CD14-positive monocyte (primary cell): ENCODE results near the gene LRCH1. TPM values are rescaled to one million over a fixed set of nuclear protein-coding genes. Genes with fewer than 3 reads are reported as not detected.

Source experiments
- DNase-seq, 3 donors: peaks; one replicate each; pipeline ENCODE4 v3.0.0-alpha.2; 2011 to 2022
- H2AFZ ChIP-seq: 2 replicates; pipeline ENCODE4 v1.6.0; 2012; ENCODE audit warnings: mild to moderate bottlenecking, low read depth, low read length, inconsistent platforms; ENCODE audit not compliant: insufficient read depth, poor library complexity, severe bottlenecking
- H3K27ac ChIP-seq, 2 donors: 1 replicate in 1 of 2; 2 replicates in 1 of 2; pipeline ENCODE4 v1.5.1; 2012 to 2013; ENCODE audit warnings: low read length in 2 of 2, control low read depth in 1 of 2, inconsistent platforms in 1 of 2, low read depth in 1 of 2, mild to moderate bottlenecking in 1 of 2
- H3K27me3 ChIP-seq, 2 donors: one replicate each; pipeline versions ENCODE4 v1.6.0 to v1.6.1; 2011 to 2013; ENCODE audit warnings: low read length in 2 of 2; ENCODE audit not compliant: control insufficient read depth in 2 of 2, insufficient read depth in 2 of 2
- H3K36me3 ChIP-seq, 2 donors: replicated peaks in 1 of 2; 1 replicate in 1 of 2; 2 replicates in 1 of 2; pipeline versions ENCODE4 v1.5.1 to v1.6.1; 2012 to 2013; ENCODE audit warnings: low read length in 2 of 2, control low read depth in 1 of 2, inconsistent platforms in 1 of 2, mild to moderate bottlenecking in 1 of 2; ENCODE audit not compliant: insufficient read depth in 2 of 2, control insufficient read depth in 1 of 2
- H3K4me1 ChIP-seq, 2 donors: 1 replicate in 1 of 2; 2 replicates in 1 of 2; pipeline versions ENCODE4 v1.5.1 to v1.6.1; 2012 to 2013; ENCODE audit warnings: low read length in 2 of 2, control low read depth in 1 of 2, inconsistent platforms in 1 of 2, mild to moderate bottlenecking in 1 of 2, moderate library complexity in 1 of 2; ENCODE audit not compliant: insufficient read depth in 2 of 2, control insufficient read depth in 1 of 2
- H3K4me2 ChIP-seq: replicated peaks from 2 replicates; pipeline ENCODE3; 2012; ENCODE audit warnings: low read length, moderate library complexity, mild to moderate bottlenecking; ENCODE audit not compliant: poor library complexity, severe bottlenecking; ENCODE audit errors: extremely low read depth
- H3K4me3 ChIP-seq, 3 experiments: fragments of 200-600 bp in 1 of 3; sonication (generic) in 1 of 3; replicated peaks in 1 of 3; 1 replicate in 2 of 3; 2 replicates in 1 of 3; pipeline ENCODE4 v1.5.1; 2011 to 2013; ENCODE audit warnings: low read length in 3 of 3, mild to moderate bottlenecking in 3 of 3, control low read depth in 2 of 3, low read depth in 2 of 3, inconsistent platforms in 1 of 3, moderate library complexity in 1 of 3
- H3K79me2 ChIP-seq: 2 replicates; pipeline ENCODE4 v1.6.0; 2012; ENCODE audit warnings: mild to moderate bottlenecking, control low read depth, inconsistent platforms, low read length, moderate library complexity; ENCODE audit not compliant: insufficient read depth
- H3K9ac ChIP-seq: 2 replicates; pipeline ENCODE4 v1.6.0; 2017; ENCODE audit warnings: low read length, mild to moderate bottlenecking; ENCODE audit not compliant: insufficient read depth, poor library complexity, severe bottlenecking
- H3K9me3 ChIP-seq, 2 donors: replicated peaks in 1 of 2; 1 replicate in 1 of 2; 2 replicates in 1 of 2; pipeline versions ENCODE4 v1.5.1 to v1.6.1; 2012 to 2013; ENCODE audit warnings: low read length in 2 of 2, control low read depth in 1 of 2; ENCODE audit not compliant: control insufficient read depth in 1 of 2, insufficient read depth in 1 of 2
- H4K20me1 ChIP-seq: 2 replicates; pipeline ENCODE4 v1.6.0; 2012; ENCODE audit warnings: mild to moderate bottlenecking, low read length, control low read depth, moderate library complexity; ENCODE audit not compliant: insufficient read depth
- H3K27ac Mint-ChIP-seq, 7 donors: one replicate each; pipeline ENCODE4 v1.8.0; 2020; ENCODE audit warnings: mild to moderate bottlenecking in 7 of 7, mixed read lengths in 7 of 7, moderate library complexity in 6 of 7, inconsistent platforms in 2 of 7
- H3K27me3 Mint-ChIP-seq, 3 donors: one replicate each; pipeline ENCODE4 v1.8.0; 2021 to 2022; ENCODE audit warnings: low read depth in 3 of 3, mild to moderate bottlenecking in 3 of 3, mixed read lengths in 3 of 3, moderate library complexity in 3 of 3, inconsistent platforms in 1 of 3
- H3K36me3 Mint-ChIP-seq, 2 donors: one replicate each; pipeline ENCODE4 v1.8.0; 2020; ENCODE audit warnings: mixed read lengths in 2 of 2, inconsistent platforms in 1 of 2, mild to moderate bottlenecking in 1 of 2
- H3K4me1 Mint-ChIP-seq: one replicate; pipeline ENCODE4 v1.8.0; 2020; ENCODE audit warnings: mild to moderate bottlenecking, mixed read lengths
- H3K4me3 Mint-ChIP-seq, 2 donors: one replicate each; pipeline ENCODE4 v1.8.0; 2020; ENCODE audit warnings: mild to moderate bottlenecking in 2 of 2, mixed read lengths in 2 of 2, moderate library complexity in 1 of 2
- H3K9me3 Mint-ChIP-seq, 7 donors: one replicate each; pipeline ENCODE4 v1.8.0; 2020 to 2022; ENCODE audit warnings: mixed read lengths in 7 of 7, mild to moderate bottlenecking in 6 of 7, moderate library complexity in 6 of 7, inconsistent platforms in 2 of 7
- WGBS: methylation state at CpG from one replicate; pipeline ENCODE4 v1.1.5; 2013; ENCODE audit warnings: missing lambda C conversion rate; ENCODE audit not compliant: insufficient coverage; 5-methylcytosine and 5-hydroxymethylcytosine counted together
- intact Hi-C, 2 donors: fragments of 100-400 bp; cut with micrococcal nuclease; formaldehyde crosslinking; loops; one replicate each; pipeline versions ENCODE4 v1.15.0 to v1.15.1; 2023
- polyA plus RNA-seq, 3 donors: library from polyadenylated mRNA; depleted of rRNA in 1 of 3; unstranded in 2 of 3; stranded (reverse) in 1 of 3; fragments of 300-500 nt in 2 of 3; fragments of >200 nt in 1 of 3; fragmentation: Illumina TruSeq in 2 of 3; gene quantifications; 1 replicate in 2 of 3; 2 replicates in 1 of 3; pipeline ENCODE4 v1.2.3, GENCODE V29; 2012 to 2021
- TF ChIP-seq, protein P1 (sequence below): fragments of 200-600 bp; IDR thresholded peaks from one replicate; pipeline ENCODE4 v1.8.0; 2022; ENCODE audit warnings: antibody characterized with exemption, mild to moderate bottlenecking

The LRCH1 gene
- polyA plus RNA-seq, 3 donors: 0.88 to 7.1 (median 2.1) TPM

- intact Hi-C loops: no loop called here
- H3K27ac ChIP-seq: peak overlapping the region in 1 of 2 donors; percentile 45
- Mint-ChIP-seq H3K4me3 (no peak overlapping the region), H3K9me3 (no peaks in the 10 kb centered on the region), H3K36me3 (peaks cover 0 to 11% of the 10 kb centered on the region in 2 donors), H3K4me1 (peaks cover 29% of the 10 kb centered on the region), H3K27me3 (no peaks in the 10 kb centered on the region), H3K27ac (no peak overlapping the region)
- H3K4me2 ChIP-seq: peak overlapping the region; percentile 68
- WGBS: 16% methylated on average over 7 of the region's 12 CpGs
- TF ChIP-seq, protein P1, sequence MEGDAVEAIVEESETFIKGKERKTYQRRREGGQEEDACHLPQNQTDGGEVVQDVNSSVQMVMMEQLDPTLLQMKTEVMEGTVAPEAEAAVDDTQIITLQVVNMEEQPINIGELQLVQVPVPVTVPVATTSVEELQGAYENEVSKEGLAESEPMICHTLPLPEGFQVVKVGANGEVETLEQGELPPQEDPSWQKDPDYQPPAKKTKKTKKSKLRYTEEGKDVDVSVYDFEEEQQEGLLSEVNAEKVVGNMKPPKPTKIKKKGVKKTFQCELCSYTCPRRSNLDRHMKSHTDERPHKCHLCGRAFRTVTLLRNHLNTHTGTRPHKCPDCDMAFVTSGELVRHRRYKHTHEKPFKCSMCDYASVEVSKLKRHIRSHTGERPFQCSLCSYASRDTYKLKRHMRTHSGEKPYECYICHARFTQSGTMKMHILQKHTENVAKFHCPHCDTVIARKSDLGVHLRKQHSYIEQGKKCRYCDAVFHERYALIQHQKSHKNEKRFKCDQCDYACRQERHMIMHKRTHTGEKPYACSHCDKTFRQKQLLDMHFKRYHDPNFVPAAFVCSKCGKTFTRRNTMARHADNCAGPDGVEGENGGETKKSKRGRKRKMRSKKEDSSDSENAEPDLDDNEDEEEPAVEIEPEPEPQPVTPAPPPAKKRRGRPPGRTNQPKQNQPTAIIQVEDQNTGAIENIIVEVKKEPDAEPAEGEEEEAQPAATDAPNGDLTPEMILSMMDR: no peak
- peak overlapping the region; percentile 11 for H3K9ac ChIP-seq
- peak overlapping the region; percentile 60 for H2AFZ ChIP-seq
- H3K36me3 ChIP-seq: peaks cover 0 to 12% of the 10 kb centered on the region in 2 donors
- H3K27me3 ChIP-seq: no peaks in the 10 kb centered on the region
- H4K20me1 ChIP-seq: peaks cover 10% of the 10 kb centered on the region
- H3K79me2 ChIP-seq: peaks cover 5% of the 10 kb centered on the region
- peaks cover 30 to 44% of the 10 kb centered on the region in 2 donors for H3K4me1 ChIP-seq
- peak in 2 of 3 donors; percentile 12 to 13 for DNase-seq
- H3K9me3 ChIP-seq: no peaks in the 10 kb centered on the region
- peak overlapping the region; percentile 10 to 80 (median 60) for H3K4me3 ChIP-seq
These were observed 126.6 kb downstream of the LRCH1 start for GRCh38 chr13:46679369-46680120.

- Mint-ChIP-seq H3K9me3 (no peaks in the 10 kb centered on the region), H3K4me1 (peaks cover 14% of the 10 kb centered on the region), H3K36me3 (peaks cover 13 to 17% of the 10 kb centered on the region in 2 donors), H3K4me3 (no peak overlapping the region), H3K27me3 (no peaks in the 10 kb centered on the region), H3K27ac (no peak overlapping the region)
- no peak overlapping the region for H3K4me2 ChIP-seq
- intact Hi-C loops: no loop called here
- H3K27me3 ChIP-seq: no peaks in the 10 kb centered on the region
- H3K36me3 ChIP-seq: peaks cover 0 to 20% of the 10 kb centered on the region in 2 donors
- H3K27ac ChIP-seq: no peak overlapping the region
- TF ChIP-seq, protein P1: no peak
- H3K79me2 ChIP-seq: peaks cover 5% of the 10 kb centered on the region
- H3K9me3 ChIP-seq: no peaks in the 10 kb centered on the region
- no peak overlapping the region for H3K4me3 ChIP-seq
- H2AFZ ChIP-seq: no peak overlapping the region
- no peak overlapping the region for H3K9ac ChIP-seq
- peaks cover 17 to 31% of the 10 kb centered on the region in 2 donors for H3K4me1 ChIP-seq
- peaks cover 6% of the 10 kb centered on the region for H4K20me1 ChIP-seq
- WGBS: 100% methylated on average over 1 of the region's 3 CpGs
- DNase-seq: no peak
These were observed 129.0 kb downstream of the LRCH1 start for GRCh38 chr13:46682015-46682414.
